ENCODE measurements around the gene BAD. TPM values are rescaled to one million over a fixed set of nuclear protein-coding genes. Genes with fewer than 3 reads are reported as not detected.

BAD gene
- total RNA-seq, 3 donors from 2014 or later (not counting 1 experiment from before 2014, with no cell fraction given) = 30.6 to 35.8 (median 31.6) TPM

DNA sequence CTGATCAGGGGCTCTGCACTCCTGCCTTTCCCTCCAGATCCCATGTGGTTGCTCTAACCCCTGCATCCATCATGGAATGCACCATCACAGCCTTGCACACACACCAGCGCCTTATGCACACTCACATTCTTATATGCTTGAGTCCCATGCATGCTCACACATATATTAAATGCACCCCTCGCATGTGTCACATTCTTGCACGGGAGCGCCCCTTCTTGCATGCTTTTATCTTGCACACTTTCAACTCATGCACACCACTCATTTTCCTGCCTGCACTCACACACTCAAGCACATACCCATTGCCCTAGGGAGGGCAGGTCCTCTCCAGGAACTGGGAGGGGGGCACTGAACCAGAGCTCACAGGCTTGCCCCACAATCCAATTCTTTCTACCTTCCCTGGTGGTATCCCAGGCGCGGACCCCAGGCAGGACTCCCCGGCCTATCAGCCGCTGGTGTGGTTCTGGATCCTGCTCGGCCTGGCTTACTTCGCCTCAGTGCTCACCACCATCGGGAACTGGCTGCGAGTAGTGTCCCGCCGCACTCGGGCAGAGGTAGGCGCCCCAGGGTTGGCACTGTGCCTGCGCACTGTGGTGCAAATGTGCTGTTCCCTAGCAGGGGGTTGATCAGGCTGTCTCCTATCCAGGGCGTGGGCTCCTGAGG, 13.4 kb upstream of the BAD start:
- TF ChIP-seq, protein P1, sequence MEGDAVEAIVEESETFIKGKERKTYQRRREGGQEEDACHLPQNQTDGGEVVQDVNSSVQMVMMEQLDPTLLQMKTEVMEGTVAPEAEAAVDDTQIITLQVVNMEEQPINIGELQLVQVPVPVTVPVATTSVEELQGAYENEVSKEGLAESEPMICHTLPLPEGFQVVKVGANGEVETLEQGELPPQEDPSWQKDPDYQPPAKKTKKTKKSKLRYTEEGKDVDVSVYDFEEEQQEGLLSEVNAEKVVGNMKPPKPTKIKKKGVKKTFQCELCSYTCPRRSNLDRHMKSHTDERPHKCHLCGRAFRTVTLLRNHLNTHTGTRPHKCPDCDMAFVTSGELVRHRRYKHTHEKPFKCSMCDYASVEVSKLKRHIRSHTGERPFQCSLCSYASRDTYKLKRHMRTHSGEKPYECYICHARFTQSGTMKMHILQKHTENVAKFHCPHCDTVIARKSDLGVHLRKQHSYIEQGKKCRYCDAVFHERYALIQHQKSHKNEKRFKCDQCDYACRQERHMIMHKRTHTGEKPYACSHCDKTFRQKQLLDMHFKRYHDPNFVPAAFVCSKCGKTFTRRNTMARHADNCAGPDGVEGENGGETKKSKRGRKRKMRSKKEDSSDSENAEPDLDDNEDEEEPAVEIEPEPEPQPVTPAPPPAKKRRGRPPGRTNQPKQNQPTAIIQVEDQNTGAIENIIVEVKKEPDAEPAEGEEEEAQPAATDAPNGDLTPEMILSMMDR (IDR thresholded peaks at IDR 0.05) = no peak
- Histone ChIP-seq H3K27ac (ENCODE audit: low read length) (no peak overlapping the region), H3K27me3 (ENCODE audit: control insufficient read depth, insufficient read depth, low read length) (peaks cover 56% of the 10 kb centered on the region), H3K4me1 (ENCODE audit: control insufficient read depth, insufficient read depth, low read length) (peaks cover 24% of the 10 kb centered on the region), H3K36me3 (ENCODE audit: control insufficient read depth, insufficient read depth, low read length) (no peaks in the 10 kb centered on the region), H3K4me3 (ENCODE audit: low read length) (no peak overlapping the region), H3K9me3 (ENCODE audit: control insufficient read depth, insufficient read depth, low read length) (no peaks in the 10 kb centered on the region)
- ATAC-seq = no peak
- H3K9me3 Mint-ChIP-seq = no peaks in the 10 kb centered on the region
- peak in 1 of 2 donors; percentile 44 for DNase-seq
- intact Hi-C loops (cut with micrococcal nuclease) = no loop called here
- no peak overlapping the region for H3K27ac Mint-ChIP-seq
- H3K4me1 Mint-ChIP-seq = peaks cover 6 to 19% of the 10 kb centered on the region in 2 donors
- no peaks in the 10 kb centered on the region for H3K36me3 Mint-ChIP-seq
- WGBS (ENCODE audit: insufficient coverage) = 18% methylated on average over 18 of the region's 18 CpGs
- H3K4me3 Mint-ChIP-seq = no peak overlapping the region
- H3K27me3 Mint-ChIP-seq (ENCODE audit: low read depth in 2 of 2) = peaks cover 43 to 61% of the 10 kb centered on the region in 2 donors

DNA sequence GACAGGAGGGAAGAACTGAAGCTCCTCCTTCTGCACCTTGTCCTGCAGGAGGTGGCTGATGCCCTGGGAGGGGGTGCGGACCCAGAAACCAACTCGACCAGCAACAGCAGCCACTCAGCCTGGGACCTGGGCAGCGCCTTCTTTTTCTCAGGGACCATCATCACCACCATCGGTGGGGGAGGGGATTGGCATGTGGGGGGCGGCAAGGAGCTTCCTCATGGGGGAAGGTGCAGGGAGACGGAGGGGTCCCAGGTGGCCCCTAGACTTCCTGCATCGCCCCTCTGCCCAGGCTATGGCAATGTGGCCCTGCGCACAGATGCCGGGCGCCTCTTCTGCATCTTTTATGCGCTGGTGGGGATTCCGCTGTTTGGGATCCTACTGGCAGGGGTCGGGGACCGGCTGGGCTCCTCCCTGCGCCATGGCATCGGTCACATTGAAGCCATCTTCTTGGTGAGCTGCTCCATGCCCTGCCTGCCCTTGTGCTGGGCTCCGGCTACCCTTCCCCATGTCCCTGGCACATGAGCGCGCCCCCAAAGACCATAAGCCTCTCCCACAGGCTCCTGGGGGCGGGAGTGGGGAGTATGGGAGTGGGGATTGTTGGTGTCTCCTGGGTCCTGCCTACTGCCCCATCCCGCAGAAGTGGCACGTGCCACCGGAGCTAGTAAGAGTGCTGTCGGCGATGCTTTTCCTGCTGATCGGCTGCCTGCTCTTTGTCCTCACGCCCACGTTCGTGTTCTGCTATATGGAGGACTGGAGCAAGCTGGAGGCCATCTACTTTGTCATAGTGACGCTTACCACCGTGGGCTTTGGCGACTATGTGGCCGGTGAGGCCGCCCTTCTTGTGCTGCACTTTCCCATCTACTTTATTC, 12.6 kb upstream of the BAD start:
- Histone ChIP-seq H3K27me3 (ENCODE audit: control insufficient read depth, insufficient read depth, low read length) (peaks cover 62% of the 10 kb centered on the region), H3K36me3 (ENCODE audit: control insufficient read depth, insufficient read depth, low read length) (no peaks in the 10 kb centered on the region), H3K4me3 (ENCODE audit: low read length) (no peak overlapping the region), H3K9me3 (ENCODE audit: control insufficient read depth, insufficient read depth, low read length) (no peaks in the 10 kb centered on the region), H3K4me1 (ENCODE audit: control insufficient read depth, insufficient read depth, low read length) (peaks cover 30% of the 10 kb centered on the region), H3K27ac (ENCODE audit: low read length) (no peak overlapping the region)
- peaks cover 6 to 25% of the 10 kb centered on the region in 2 donors for H3K4me1 Mint-ChIP-seq
- no peaks in the 10 kb centered on the region for H3K9me3 Mint-ChIP-seq
- WGBS (ENCODE audit: insufficient coverage) = 11% methylated on average over 31 of the region's 34 CpGs
- intact Hi-C loops (cut with micrococcal nuclease) = no loop called here
- no peaks in the 10 kb centered on the region for H3K36me3 Mint-ChIP-seq
- H3K4me3 Mint-ChIP-seq = no peak overlapping the region
- DNase-seq (no peak), ATAC-seq (no peak)
- TF ChIP-seq, protein P1 (IDR thresholded peaks at IDR 0.05) = no peak
- H3K27me3 Mint-ChIP-seq (ENCODE audit: low read depth in 2 of 2) = peaks cover 43 to 65% of the 10 kb centered on the region in 2 donors
- no peak overlapping the region for H3K27ac Mint-ChIP-seq

DNA sequence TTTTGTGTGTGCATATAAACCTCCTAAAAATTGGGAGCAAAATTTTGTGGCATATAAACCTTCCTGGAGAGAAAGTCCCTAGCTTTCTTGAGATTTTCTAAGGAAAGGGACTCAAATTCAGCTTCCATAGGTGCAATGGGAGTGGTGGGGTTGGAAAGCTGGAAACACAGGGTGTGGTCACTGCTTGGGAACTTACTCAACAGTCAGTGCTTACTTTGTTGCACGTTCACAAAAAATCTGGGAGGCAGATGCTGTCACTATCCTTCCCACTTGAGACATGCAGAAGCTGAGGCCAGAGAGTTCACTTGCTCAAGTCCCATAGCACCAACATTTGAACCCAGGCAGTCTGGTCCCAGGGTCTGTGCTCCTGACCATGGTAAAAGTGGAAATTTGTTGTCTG, 11.8 kb upstream of the BAD start:
- ATAC-seq = no peak
- intact Hi-C loops (cut with micrococcal nuclease) = no loop called here
- peaks cover 58% of the 10 kb centered on the region for H3K27me3 ChIP-seq (ENCODE audit: control insufficient read depth, insufficient read depth, low read length)
- H3K27me3 Mint-ChIP-seq (ENCODE audit: low read depth in 2 of 2) = peaks cover 43 to 62% of the 10 kb centered on the region in 2 donors
- H3K36me3 ChIP-seq (ENCODE audit: control insufficient read depth, insufficient read depth, low read length) = no peaks in the 10 kb centered on the region
- TF ChIP-seq, protein P1 (IDR thresholded peaks at IDR 0.05) = no peak
- WGBS (ENCODE audit: insufficient coverage) = 44% methylated on average over 1 of the region's 1 CpG
- peaks cover 6 to 25% of the 10 kb centered on the region in 2 donors for H3K4me1 Mint-ChIP-seq
- no peak overlapping the region for H3K4me3 Mint-ChIP-seq
- no peak overlapping the region for H3K27ac ChIP-seq (ENCODE audit: low read length)
- H3K36me3 Mint-ChIP-seq = no peaks in the 10 kb centered on the region
- H3K4me3 ChIP-seq (ENCODE audit: low read length) = no peak overlapping the region
- no peak for DNase-seq
- no peak overlapping the region for H3K27ac Mint-ChIP-seq
- H3K4me1 ChIP-seq (ENCODE audit: control insufficient read depth, insufficient read depth, low read length) = peaks cover 27% of the 10 kb centered on the region
- H3K9me3 ChIP-seq (ENCODE audit: control insufficient read depth, insufficient read depth, low read length) = no peaks in the 10 kb centered on the region
- H3K9me3 Mint-ChIP-seq = no peaks in the 10 kb centered on the region

Data from natural killer cell (primary cell).